Thoracic aorta (tissue), 2 donors: ENCODE data around the gene RAB11B. TPM values are rescaled to one million over a fixed set of nuclear protein-coding genes. Genes with fewer than 3 reads are reported as not detected.

Source experiments
- ATAC-seq: fragments of 150-250 bp; one replicate; pipeline ENCODE4 v1.8.0; 2017; ENCODE audit warnings: low read depth; ENCODE audit not compliant: insufficient number of reproducible peaks, low FRiP score
- DNase-seq: peaks from one replicate; pipeline ENCODE4 v3.0.0-alpha.2; 2020; ENCODE audit warnings: low spot score
- H3K27ac ChIP-seq, 2 donors: fragments of 200-600 bp; sonication (generic); 1 replicate in 1 of 2; 2 replicates in 1 of 2; pipeline ENCODE4 v1.5.1; 2016; ENCODE audit warnings: mild to moderate bottlenecking in 2 of 2, moderate library complexity in 2 of 2
- H3K27me3 ChIP-seq: fragments of 200-600 bp; sonication (generic); replicated peaks from 2 replicates; pipeline ENCODE4 v1.6.0; 2016; ENCODE audit warnings: mild to moderate bottlenecking; ENCODE audit not compliant: insufficient read depth
- H3K36me3 ChIP-seq: fragments of 200-600 bp; sonication (generic); one replicate; pipeline ENCODE4 v1.5.1; 2016
- H3K4me1 ChIP-seq, 2 donors: fragments of 200-600 bp; sonication (generic); 1 replicate in 1 of 2; 2 replicates in 1 of 2; pipeline versions ENCODE4 v1.5.1 to v1.6.0; 2016; ENCODE audit warnings: low read depth in 2 of 2, mild to moderate bottlenecking in 1 of 2; ENCODE audit not compliant: control insufficient read depth in 1 of 2
- H3K4me3 ChIP-seq: fragments of 200-600 bp; sonication (generic); 2 replicates; pipeline ENCODE4 v1.5.1; 2016; ENCODE audit warnings: mild to moderate bottlenecking
- H3K9me3 ChIP-seq: fragments of 200-600 bp; sonication (generic); 2 replicates; pipeline ENCODE4 v1.5.1; 2016
- total RNA-seq, 2 donors: library from RNA; depleted of rRNA; stranded (reverse); fragments of >200 nt; gene quantifications; one replicate each; pipeline versions ENCODE4 v1.1.0 to v1.2.3, GENCODE V29; 2016
- TF ChIP-seq, protein P1 (sequence below): fragments of 200-600 bp; sonication (generic); IDR thresholded peaks from one replicate; pipeline ENCODE4 v1.5.1; 2019; ENCODE audit warnings: antibody characterized with exemption

RAB11B gene
- total RNA-seq, 2 donors from 2014 or later = 53.4 to 69.3 TPM

DNA sequence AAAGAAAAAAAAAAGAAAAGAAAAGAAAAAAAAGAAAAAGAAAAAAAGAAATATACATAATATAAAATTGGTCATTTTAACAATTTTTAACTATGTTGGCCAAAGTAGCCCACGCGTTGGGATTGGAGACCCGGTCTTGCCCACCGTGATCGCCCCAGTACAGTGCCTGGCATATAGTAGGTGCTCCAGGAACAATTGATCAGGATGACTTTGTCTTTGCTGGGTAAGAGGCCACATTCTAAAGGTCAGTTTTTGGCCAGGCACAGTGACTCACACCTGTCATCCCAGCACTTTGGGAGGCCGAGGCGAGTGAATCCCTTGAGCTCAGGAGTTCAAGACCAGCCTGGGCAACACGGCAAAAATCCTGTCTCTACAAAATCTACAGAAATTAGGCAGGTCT is 30.0 kb upstream of the RAB11B start:
- no peak for DNase-seq
- no peaks in the 10 kb centered on the region for H3K9me3 ChIP-seq
- H3K36me3 ChIP-seq = no peaks in the 10 kb centered on the region
- TF ChIP-seq, protein P1, sequence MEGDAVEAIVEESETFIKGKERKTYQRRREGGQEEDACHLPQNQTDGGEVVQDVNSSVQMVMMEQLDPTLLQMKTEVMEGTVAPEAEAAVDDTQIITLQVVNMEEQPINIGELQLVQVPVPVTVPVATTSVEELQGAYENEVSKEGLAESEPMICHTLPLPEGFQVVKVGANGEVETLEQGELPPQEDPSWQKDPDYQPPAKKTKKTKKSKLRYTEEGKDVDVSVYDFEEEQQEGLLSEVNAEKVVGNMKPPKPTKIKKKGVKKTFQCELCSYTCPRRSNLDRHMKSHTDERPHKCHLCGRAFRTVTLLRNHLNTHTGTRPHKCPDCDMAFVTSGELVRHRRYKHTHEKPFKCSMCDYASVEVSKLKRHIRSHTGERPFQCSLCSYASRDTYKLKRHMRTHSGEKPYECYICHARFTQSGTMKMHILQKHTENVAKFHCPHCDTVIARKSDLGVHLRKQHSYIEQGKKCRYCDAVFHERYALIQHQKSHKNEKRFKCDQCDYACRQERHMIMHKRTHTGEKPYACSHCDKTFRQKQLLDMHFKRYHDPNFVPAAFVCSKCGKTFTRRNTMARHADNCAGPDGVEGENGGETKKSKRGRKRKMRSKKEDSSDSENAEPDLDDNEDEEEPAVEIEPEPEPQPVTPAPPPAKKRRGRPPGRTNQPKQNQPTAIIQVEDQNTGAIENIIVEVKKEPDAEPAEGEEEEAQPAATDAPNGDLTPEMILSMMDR = no peak
- H3K4me1 ChIP-seq = peaks cover 5 to 29% of the 10 kb centered on the region in 2 donors
- no peak for ATAC-seq
- H3K27me3 ChIP-seq = no peaks in the 10 kb centered on the region
- H3K27ac ChIP-seq = no peak overlapping the region
- no peak overlapping the region for H3K4me3 ChIP-seq

DNA sequence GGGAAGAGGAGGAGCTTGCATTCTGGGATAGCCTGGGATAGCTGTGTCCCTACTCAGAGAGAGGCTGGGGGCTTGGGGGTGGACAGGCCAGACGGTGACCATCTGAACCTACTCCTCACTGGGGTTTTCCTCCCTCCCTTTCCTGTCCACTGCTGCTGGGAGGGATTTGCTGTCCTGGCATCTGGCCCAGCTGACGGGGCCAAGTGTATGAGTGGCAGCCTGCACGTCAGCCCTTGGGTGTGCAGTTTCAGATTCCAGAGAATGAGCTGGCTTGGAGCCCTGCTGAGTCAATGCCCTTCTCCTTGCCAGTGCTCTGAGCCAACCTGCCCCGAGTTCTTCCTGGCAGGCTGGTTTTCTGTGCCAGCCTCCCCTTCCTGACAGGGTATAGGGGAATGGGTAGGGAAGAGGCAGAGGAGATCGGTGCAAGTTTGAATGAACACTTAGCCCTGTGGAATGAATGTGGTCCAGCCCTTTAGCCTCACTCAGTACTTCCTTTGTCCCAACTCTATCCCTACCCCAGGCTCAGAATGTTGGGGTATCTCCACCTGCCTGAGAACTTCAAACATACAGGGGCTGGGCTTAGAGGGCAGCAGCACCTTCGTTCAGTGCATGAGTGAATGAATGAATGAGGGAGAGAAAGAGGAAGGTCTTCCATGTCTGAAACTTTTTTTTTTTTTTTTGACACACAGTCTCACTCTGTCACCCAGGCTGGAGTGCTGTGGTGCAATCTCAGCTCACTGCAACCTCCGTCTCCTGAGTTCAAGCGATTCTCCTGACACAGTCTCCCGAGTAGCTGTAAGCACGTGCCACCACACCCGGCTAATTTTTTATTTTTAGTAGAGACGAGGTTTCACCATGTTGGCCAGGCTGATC is 28.0 kb upstream of the RAB11B start:
- DNase-seq (peak; percentile 94), ATAC-seq (peak; percentile 88)
- TF ChIP-seq, protein P1 = no peak
- H3K27me3 ChIP-seq = no peaks in the 10 kb centered on the region
- H3K9me3 ChIP-seq = no peaks in the 10 kb centered on the region
- H3K36me3 ChIP-seq = no peaks in the 10 kb centered on the region
- peak overlapping the region; percentile 32 for H3K4me3 ChIP-seq
- peak overlapping the region; percentile 84 for H3K27ac ChIP-seq
- peaks cover 10 to 36% of the 10 kb centered on the region in 2 donors for H3K4me1 ChIP-seq

DNA sequence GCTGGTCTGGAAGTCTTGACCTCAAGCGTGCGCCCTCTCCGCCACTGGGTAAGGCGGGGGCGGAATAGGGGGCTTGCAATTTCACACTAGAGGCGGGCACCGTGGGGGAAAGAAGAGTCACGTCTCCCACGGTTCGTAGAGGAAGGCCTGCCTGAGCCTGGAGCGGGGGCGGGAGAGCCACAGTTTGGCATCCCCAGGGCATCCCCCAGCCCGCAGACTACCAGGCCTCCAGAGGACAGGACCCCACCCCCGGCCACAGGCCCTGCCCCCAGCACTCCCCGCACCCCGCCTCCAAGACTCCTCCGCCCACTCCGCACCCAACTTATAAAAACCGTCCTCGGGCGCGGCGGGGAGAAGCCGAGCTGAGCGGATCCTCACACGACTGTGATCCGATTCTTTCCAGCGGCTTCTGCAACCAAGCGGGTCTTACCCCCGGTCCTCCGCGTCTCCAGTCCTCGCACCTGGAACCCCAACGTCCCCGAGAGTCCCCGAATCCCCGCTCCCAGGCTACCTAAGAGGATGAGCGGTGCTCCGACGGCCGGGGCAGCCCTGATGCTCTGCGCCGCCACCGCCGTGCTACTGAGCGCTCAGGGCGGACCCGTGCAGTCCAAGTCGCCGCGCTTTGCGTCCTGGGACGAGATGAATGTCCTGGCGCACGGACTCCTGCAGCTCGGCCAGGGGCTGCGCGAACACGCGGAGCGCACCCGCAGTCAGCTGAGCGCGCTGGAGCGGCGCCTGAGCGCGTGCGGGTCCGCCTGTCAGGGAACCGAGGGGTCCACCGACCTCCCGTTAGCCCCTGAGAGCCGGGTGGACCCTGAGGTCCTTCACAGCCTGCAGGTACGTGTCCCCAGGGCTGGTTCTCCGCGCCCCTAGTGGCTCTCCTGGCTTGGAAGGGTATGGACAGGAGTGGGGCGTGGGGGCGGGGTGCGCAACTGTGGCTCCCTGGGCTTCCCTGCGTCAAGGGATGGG is 26.1 kb upstream of the RAB11B start, which contains the start of gene ANGPTL4:
TSS of gene ANGPTL4 (plus strand) at position 353 of the 969 bp plus-strand sequence. CDS start at position 520, 167 bp downstream.
- TF ChIP-seq, protein P1 = peak; percentile 26
- H3K27me3 ChIP-seq = no peaks in the 10 kb centered on the region
- H3K36me3 ChIP-seq = peaks cover 3% of the 10 kb centered on the region
- ATAC-seq (no peak), DNase-seq (peak; percentile 53)
- H3K9me3 ChIP-seq = no peaks in the 10 kb centered on the region
- peak within 1 kb of the TSS; percentile 81 for H3K4me3 ChIP-seq
- H3K27ac ChIP-seq = peak within 1 kb of the TSS; percentile 84
- peaks cover 19 to 47% of the 10 kb centered on the region in 2 donors for H3K4me1 ChIP-seq

DNA sequence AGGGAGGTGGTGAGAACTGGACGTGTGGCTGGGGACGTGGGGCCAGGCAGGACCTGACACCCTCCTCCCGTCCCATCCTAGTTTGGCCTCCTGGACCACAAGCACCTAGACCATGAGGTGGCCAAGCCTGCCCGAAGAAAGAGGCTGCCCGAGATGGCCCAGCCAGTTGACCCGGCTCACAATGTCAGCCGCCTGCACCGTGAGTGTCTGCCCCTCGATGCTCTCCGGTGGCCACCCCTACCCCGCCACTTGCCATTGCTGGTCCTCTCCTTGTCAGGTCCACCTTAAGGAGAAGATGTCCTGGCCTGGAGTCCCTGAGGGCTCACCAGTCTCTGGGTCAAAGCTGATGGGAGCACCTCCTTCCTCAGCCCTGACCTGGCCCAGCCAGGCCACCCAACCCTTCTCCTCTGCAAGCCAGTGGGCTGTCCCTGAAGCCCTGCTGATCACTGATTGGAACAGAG is 24.0 kb upstream of the RAB11B start:
- Histone ChIP-seq H3K4me1 (peaks cover 19 to 47% of the 10 kb centered on the region in 2 donors), H3K4me3 (no peak overlapping the region), H3K27ac (no peak overlapping the region), H3K36me3 (peaks cover 4% of the 10 kb centered on the region), H3K27me3 (no peaks in the 10 kb centered on the region), H3K9me3 (no peaks in the 10 kb centered on the region)
- TF ChIP-seq, protein P1 = no peak
- no peak for ATAC-seq
- DNase-seq = no peak
